Gastroesophageal sphincter (tissue), 4 donors: ENCODE measurements around the gene VPS8. TPM values are rescaled to one million over a fixed set of nuclear protein-coding genes. Genes with fewer than 3 reads are reported as not detected.
"Not testable (repeated sequence)": the region's sequence is repeated elsewhere in the genome, so short reads cannot be mapped to it uniquely, and the experiment has no call there.

ENCODE experiments used
- ATAC-seq: fragments of 150-250 bp; one replicate; pipeline ENCODE4 v1.9.1; 2016; ENCODE audit warnings: mild to moderate bottlenecking, moderate library complexity
- H3K27ac ChIP-seq, 4 donors: fragments of 200-600 bp; sonication (generic) in 3 of 4; 1 replicate in 3 of 4; 2 replicates in 1 of 4; pipeline ENCODE4 v1.5.1; 2016 to 2019
- H3K27me3 ChIP-seq: fragments of 200-600 bp; sonication (generic); one replicate; pipeline ENCODE4 v1.5.1; 2019
- H3K36me3 ChIP-seq, 2 donors: fragments of 200-600 bp; sonication (generic); one replicate each; pipeline ENCODE4 v1.5.1; 2019; ENCODE audit warnings: control low read depth in 1 of 2
- H3K4me1 ChIP-seq, 3 donors: fragments of 200-600 bp; sonication (generic); 1 replicate in 2 of 3; 2 replicates in 1 of 3; pipeline ENCODE4 v1.5.1; 2016 to 2019; ENCODE audit warnings: control low read depth in 2 of 3
- H3K4me3 ChIP-seq, 2 donors: fragments of 200-600 bp; sonication (generic); one replicate each; pipeline ENCODE4 v1.5.1; 2019; ENCODE audit warnings: mild to moderate bottlenecking in 1 of 2, moderate library complexity in 1 of 2
- H3K9me3 ChIP-seq, 3 donors: fragments of 200-600 bp; sonication (generic); one replicate each; pipeline ENCODE4 v1.5.1; 2017 to 2019; ENCODE audit warnings: control low read depth in 2 of 3
- CTCF ChIP-seq, 4 experiments: fragments of 200-600 bp in 2 of 4; fragments of 450-650 bp in 2 of 4; sonication (generic) in 1 of 4; IDR thresholded peaks; one replicate each; pipeline ENCODE4 v1.5.1; 2017 to 2019; ENCODE audit warnings: antibody characterized with exemption in 4 of 4, mild to moderate bottlenecking in 2 of 4, moderate library complexity in 2 of 4
- EP300 ChIP-seq: sonication (generic); formaldehyde crosslinking; IDR thresholded peaks from one replicate; pipeline ENCODE4 v1.6.1; 2017; ENCODE audit warnings: antibody characterized with exemption, mild to moderate bottlenecking
- POLR2A ChIP-seq, 2 donors: fragments of 450-650 bp; IDR thresholded peaks; one replicate each; pipeline ENCODE4 v1.6.1; 2017; ENCODE audit warnings: antibody characterized with exemption in 2 of 2, mild to moderate bottlenecking in 2 of 2, moderate library complexity in 1 of 2
- POLR2AphosphoS5 ChIP-seq: sonication (generic); formaldehyde crosslinking; IDR thresholded peaks from one replicate; pipeline ENCODE4 v1.6.1; 2017; ENCODE audit warnings: antibody characterized with exemption
- WGBS, 2 donors: methylation state at CpG; one replicate each; pipeline ENCODE4 v1.1.5; 2018; ENCODE audit warnings: low coverage in 1 of 2; 5-methylcytosine and 5-hydroxymethylcytosine counted together
- total RNA-seq, 4 donors: library from RNA; depleted of rRNA; stranded (reverse); fragments of >200 nt; gene quantifications; one replicate each; pipeline ENCODE4 v1.1.0, GENCODE V29; 2016

The VPS8 gene
- total RNA-seq, 4 donors from 2014 or later: 27.1 to 72.5 (median 40.8) TPM

- ATAC-seq: no peak
- Histone ChIP-seq H3K4me1 (peaks cover 0 to 4% (median 0%) of the 10 kb centered on the region in 3 donors), H3K36me3 (peaks cover 0 to 28% of the 10 kb centered on the region in 2 donors), H3K4me3 (no peak overlapping the region), H3K27me3 (no peaks in the 10 kb centered on the region), H3K27ac (no peak overlapping the region), H3K9me3 (no peaks in the 10 kb centered on the region)
- WGBS, 2 donors: 79 to 83% methylated on average over 2 of the region's 2 CpGs
- TF ChIP-seq EP300: no peak
- TF ChIP-seq CTCF (IDR thresholded peaks at IDR 0.05): no peak
- TF ChIP-seq POLR2A (IDR thresholded peaks at IDR 0.05): no peak
- TF ChIP-seq POLR2AphosphoS5: no peak
These were observed 84.4 kb downstream of the VPS8 start for GRCh38 chr3:184896336-184896735.

- 77 to 82% methylated on average over 4 to 5 of the region's 5 CpGs for WGBS, 2 donors
- TF ChIP-seq POLR2A (IDR thresholded peaks at IDR 0.05) (no peak), POLR2AphosphoS5 (no peak), EP300 (no peak), CTCF (IDR thresholded peaks at IDR 0.05) (no peak)
- Histone ChIP-seq H3K27ac (no peak overlapping the region), H3K36me3 (peaks cover 0 to 53% of the 10 kb centered on the region in 2 donors), H3K27me3 (no peaks in the 10 kb centered on the region), H3K4me1 (peaks cover 0 to 2% (median 0%) of the 10 kb centered on the region in 3 donors), H3K9me3 (no peaks in the 10 kb centered on the region), H3K4me3 (no peak overlapping the region)
- ATAC-seq: no peak
These were observed 88.1 kb downstream of the VPS8 start for GRCh38 chr3:184899953-184900595.

GRCh38 chr3:184907031-184907430 lies 95.1 kb downstream of the VPS8 start:
- H3K4me3 ChIP-seq, ATAC-seq, H3K27me3 ChIP-seq, H3K4me1 ChIP-seq, H3K27ac ChIP-seq, H3K9me3 ChIP-seq: not testable (repeated sequence)
- WGBS, 2 donors: 91% methylated on average over 4 of the region's 4 CpGs
- peaks cover 0 to 40% of the 10 kb centered on the region in 2 donors for H3K36me3 ChIP-seq

- WGBS, 2 donors: 54 to 78% methylated on average over 2 to 7 of the region's 14 CpGs
- ATAC-seq: no peak
- TF ChIP-seq POLR2A (IDR thresholded peaks at IDR 0.05): no peak
- no peak for TF ChIP-seq POLR2AphosphoS5
- no peak for TF ChIP-seq EP300
- no peaks in the 10 kb centered on the region for H3K4me1 ChIP-seq
- no peak overlapping the region for H3K4me3 ChIP-seq
- H3K27me3 ChIP-seq: no peaks in the 10 kb centered on the region
- peaks cover 0 to 38% of the 10 kb centered on the region in 2 donors for H3K36me3 ChIP-seq
- H3K27ac ChIP-seq: peak overlapping the region in 2 of 4 donors; percentile 8 to 41
- H3K9me3 ChIP-seq: no peaks in the 10 kb centered on the region
These were observed 96.0 kb downstream of the VPS8 start for GRCh38 chr3:184907681-184908649.

- 81 to 90% methylated on average over 3 to 4 of the region's 4 CpGs for WGBS, 2 donors
- Histone ChIP-seq H3K4me3 (no peak overlapping the region), H3K4me1 (no peaks in the 10 kb centered on the region), H3K27ac (no peak overlapping the region), H3K27me3 (no peaks in the 10 kb centered on the region), H3K9me3 (no peaks in the 10 kb centered on the region), H3K36me3 (peaks cover 0 to 32% of the 10 kb centered on the region in 2 donors)
- ATAC-seq: no peak
- TF ChIP-seq POLR2A (IDR thresholded peaks at IDR 0.05) (no peak), EP300 (no peak), POLR2AphosphoS5 (no peak), CTCF (IDR thresholded peaks at IDR 0.05) (no peak)
These were observed 96.9 kb downstream of the VPS8 start for GRCh38 chr3:184908859-184909258.
